Activated T-cell treated with anti-CD3 and anti-CD28 coated beads for 24 hours (primary cell): Measurements from ENCODE around the gene CTIF.
"Not testable (repeated sequence)": the region's sequence is repeated elsewhere in the genome, so short reads cannot be mapped to it uniquely, and the experiment has no call there.

Source experiments
- DNase-seq: peaks from one replicate; pipeline ENCODE4 v3.0.0-alpha.2; 2020; ENCODE audit warnings: low read depth

CTIF gene

GRCh38 chr18:48644029-48644428 lies 105.2 kb downstream of the CTIF start:
- DNase-seq, result no peak

GRCh38 chr18:48645427-48646002 lies 106.7 kb downstream of the CTIF start:
- DNase-seq, result no peak

GRCh38 chr18:48646976-48647375 lies 108.1 kb downstream of the CTIF start:
- no peak for DNase-seq

- no peak for DNase-seq
Measured at GRCh38 chr18:48649231-48649630, 110.4 kb downstream of the CTIF start.

- not testable (repeated sequence) for DNase-seq
Measured at GRCh38 chr18:48654591-48654990, 115.8 kb downstream of the CTIF start.

- DNase-seq, result no peak
Measured at GRCh38 chr18:48655508-48655907, 116.7 kb downstream of the CTIF start.

- no peak for DNase-seq
Measured at GRCh38 chr18:48656176-48656575, 117.3 kb downstream of the CTIF start.

- no peak for DNase-seq
Measured at GRCh38 chr18:48656582-48656981, 117.8 kb downstream of the CTIF start.

- DNase-seq, result no peak
Measured at GRCh38 chr18:48657447-48658120, 118.8 kb downstream of the CTIF start.

- DNase-seq, result no peak
Measured at GRCh38 chr18:48658721-48659120, 119.9 kb downstream of the CTIF start.

- DNase-seq, result no peak
Measured at GRCh38 chr18:48659188-48660009, 120.6 kb downstream of the CTIF start.

GRCh38 chr18:48660346-48661228 lies 121.8 kb downstream of the CTIF start:
- DNase-seq, result no peak

- no peak for DNase-seq
Measured at GRCh38 chr18:48661421-48661820, 122.6 kb downstream of the CTIF start.

- no peak for DNase-seq
Measured at GRCh38 chr18:48662011-48662661, 123.3 kb downstream of the CTIF start.

GRCh38 chr18:48663096-48663930 lies 124.5 kb downstream of the CTIF start:
- DNase-seq, result no peak

- peak; percentile 23 for DNase-seq
Measured at GRCh38 chr18:48663931-48664847, 125.4 kb downstream of the CTIF start.

- DNase-seq, result no peak
Measured at GRCh38 chr18:48665654-48666053, 126.8 kb downstream of the CTIF start.

GRCh38 chr18:48666613-48667012 lies 127.8 kb downstream of the CTIF start:
- DNase-seq, result no peak
